ENCODE results near the gene APOC1.

DNA sequence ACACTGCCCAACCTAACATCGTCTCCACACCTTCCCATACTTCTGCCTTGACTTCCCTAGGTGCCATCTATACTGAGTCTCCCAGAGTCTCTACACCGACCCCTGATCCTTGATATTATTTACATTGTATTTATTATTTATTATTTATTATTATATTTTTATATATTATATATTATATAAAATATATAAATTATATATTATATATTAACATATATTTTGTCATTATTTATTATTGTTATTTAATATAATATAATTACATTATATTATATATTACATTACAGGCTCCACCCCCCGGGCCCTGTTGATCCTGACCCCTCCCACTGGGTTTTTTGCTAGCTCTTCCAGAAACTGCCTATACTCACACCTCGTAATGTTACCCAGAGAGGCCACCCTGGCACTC lies 41.7 kb upstream of the APOC1 start:
- TF ChIP-seq, protein P1, sequence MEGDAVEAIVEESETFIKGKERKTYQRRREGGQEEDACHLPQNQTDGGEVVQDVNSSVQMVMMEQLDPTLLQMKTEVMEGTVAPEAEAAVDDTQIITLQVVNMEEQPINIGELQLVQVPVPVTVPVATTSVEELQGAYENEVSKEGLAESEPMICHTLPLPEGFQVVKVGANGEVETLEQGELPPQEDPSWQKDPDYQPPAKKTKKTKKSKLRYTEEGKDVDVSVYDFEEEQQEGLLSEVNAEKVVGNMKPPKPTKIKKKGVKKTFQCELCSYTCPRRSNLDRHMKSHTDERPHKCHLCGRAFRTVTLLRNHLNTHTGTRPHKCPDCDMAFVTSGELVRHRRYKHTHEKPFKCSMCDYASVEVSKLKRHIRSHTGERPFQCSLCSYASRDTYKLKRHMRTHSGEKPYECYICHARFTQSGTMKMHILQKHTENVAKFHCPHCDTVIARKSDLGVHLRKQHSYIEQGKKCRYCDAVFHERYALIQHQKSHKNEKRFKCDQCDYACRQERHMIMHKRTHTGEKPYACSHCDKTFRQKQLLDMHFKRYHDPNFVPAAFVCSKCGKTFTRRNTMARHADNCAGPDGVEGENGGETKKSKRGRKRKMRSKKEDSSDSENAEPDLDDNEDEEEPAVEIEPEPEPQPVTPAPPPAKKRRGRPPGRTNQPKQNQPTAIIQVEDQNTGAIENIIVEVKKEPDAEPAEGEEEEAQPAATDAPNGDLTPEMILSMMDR (IDR thresholded peaks at IDR 0.05) = no peak
- no peak for TF ChIP-seq POLR2A (IDR thresholded peaks at IDR 0.05)

All from body of pancreas (tissue), 4 donors.